Thyroid gland (tissue), 4 donors: ENCODE measurements around the gene PKP3. TPM values are rescaled to one million over a fixed set of nuclear protein-coding genes. Genes with fewer than 3 reads are reported as not detected.
A peak's percentile ranks its signal among the peaks of the same experiment; 100 is the strongest.

Experiments
- DNase-seq, 2 donors: peaks; one replicate each; pipeline ENCODE4 v3.0.0-alpha.2; 2019
- H3K27ac ChIP-seq, 3 donors: fragments of 200-600 bp; sonication (generic); 1 replicate in 2 of 3; 2 replicates in 1 of 3; pipeline ENCODE4 v1.5.1; 2016 to 2019; ENCODE audit warnings: mild to moderate bottlenecking in 1 of 3, moderate library complexity in 1 of 3
- H3K27me3 ChIP-seq: fragments of 200-600 bp; sonication (generic); one replicate; pipeline ENCODE4 v1.5.1; 2019
- H3K36me3 ChIP-seq, 2 donors: fragments of 200-600 bp; sonication (generic); one replicate each; pipeline ENCODE4 v1.5.1; 2016 to 2019
- H3K4me1 ChIP-seq, 2 donors: fragments of 200-600 bp; sonication (generic); one replicate each; pipeline ENCODE4 v1.5.1; 2017 to 2019
- H3K4me3 ChIP-seq, 3 donors: fragments of 200-600 bp; sonication (generic); replicated peaks in 1 of 3; 1 replicate in 2 of 3; 2 replicates in 1 of 3; pipeline ENCODE4 v1.5.1; 2016; ENCODE audit warnings: mild to moderate bottlenecking in 1 of 3
- H3K9me3 ChIP-seq: fragments of 200-600 bp; sonication (generic); one replicate; pipeline ENCODE4 v1.5.1; 2017
- CTCF ChIP-seq, 6 experiments: fragments of 200-600 bp in 3 of 6; fragments of 450-650 bp in 3 of 6; sonication (generic) in 3 of 6; IDR thresholded peaks; one replicate each; pipeline ENCODE4 v1.5.1; 2016 to 2019; ENCODE audit warnings: antibody characterized with exemption in 6 of 6, mild to moderate bottlenecking in 2 of 6, inconsistent platforms in 1 of 6, moderate library complexity in 1 of 6
- POLR2A ChIP-seq, 2 donors: fragments of 450-650 bp; IDR thresholded peaks; one replicate each; pipeline ENCODE4 v1.6.1; 2017; ENCODE audit warnings: antibody characterized with exemption in 2 of 2, mild to moderate bottlenecking in 2 of 2, moderate library complexity in 1 of 2
- WGBS, 2 donors: methylation state at CpG; one replicate each; pipeline ENCODE4 v1.1.5; 2017; 5-methylcytosine and 5-hydroxymethylcytosine counted together
- intact Hi-C: fragments of 100-400 bp; cut with DNase I; formaldehyde crosslinking; loops from one replicate; pipeline ENCODE4 v1.15.1; 2023
- total RNA-seq, 4 donors: library from RNA; depleted of rRNA; stranded (reverse); fragments of >200 nt; gene quantifications; one replicate each; pipeline ENCODE4 v1.2.3, GENCODE V29; 2016

The PKP3 gene
- total RNA-seq, 4 donors from 2014 or later, result 30.4 to 58.4 (median 46.9) TPM

DNA sequence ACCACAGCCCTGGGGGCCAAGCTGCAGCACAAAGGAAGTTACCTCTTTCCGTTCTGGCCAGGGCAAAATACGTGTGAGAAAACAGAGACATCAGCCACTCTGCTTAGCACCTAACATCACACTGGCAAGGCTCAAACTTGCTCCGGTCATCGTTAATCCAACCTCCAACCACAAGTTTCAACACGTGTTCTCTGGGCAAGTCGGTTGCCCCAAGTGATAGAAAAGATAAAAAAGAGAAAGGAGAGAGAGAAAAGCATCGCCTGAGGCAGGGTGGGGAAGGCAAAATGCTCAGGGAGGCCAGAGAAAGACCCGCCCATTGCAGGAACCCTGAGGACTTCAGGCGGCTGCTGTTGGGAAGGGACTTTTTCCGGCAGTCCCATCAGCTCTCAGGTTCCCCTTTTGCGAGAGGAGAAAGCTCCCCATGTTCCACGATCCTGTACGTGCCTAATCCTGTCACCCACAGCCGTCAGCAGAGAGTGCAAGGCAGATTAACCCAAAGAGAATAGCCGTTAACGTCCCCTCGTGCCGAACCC, 43.2 kb upstream of the PKP3 start:
- Histone ChIP-seq H3K36me3 (no peaks in the 10 kb centered on the region), H3K27me3 (no peaks in the 10 kb centered on the region), H3K27ac (no peak overlapping the region), H3K4me3 (no peak overlapping the region), H3K4me1 (peaks cover 23 to 33% of the 10 kb centered on the region in 2 donors), H3K9me3 (no peaks in the 10 kb centered on the region)
- TF ChIP-seq CTCF (IDR thresholded peaks at IDR 0.05) (no peak), POLR2A (IDR thresholded peaks at IDR 0.05) (no peak)
- no peak for DNase-seq
- 83 to 84% methylated on average over 18 of the region's 18 CpGs for WGBS, 2 donors
- intact Hi-C loops, result loop anchor here (5.0 kb wide), 1 partner anchor 33 kb away; no protein-coding TSS in a partner anchor

- intact Hi-C loops, result loop anchor here (5.0 kb wide), 1 partner anchor 34 kb away; no protein-coding TSS in a partner anchor
- H3K27ac ChIP-seq, result no peak overlapping the region
Measured at GRCh38 chr11:351411-351810, 42.6 kb upstream of the PKP3 start.

DNA sequence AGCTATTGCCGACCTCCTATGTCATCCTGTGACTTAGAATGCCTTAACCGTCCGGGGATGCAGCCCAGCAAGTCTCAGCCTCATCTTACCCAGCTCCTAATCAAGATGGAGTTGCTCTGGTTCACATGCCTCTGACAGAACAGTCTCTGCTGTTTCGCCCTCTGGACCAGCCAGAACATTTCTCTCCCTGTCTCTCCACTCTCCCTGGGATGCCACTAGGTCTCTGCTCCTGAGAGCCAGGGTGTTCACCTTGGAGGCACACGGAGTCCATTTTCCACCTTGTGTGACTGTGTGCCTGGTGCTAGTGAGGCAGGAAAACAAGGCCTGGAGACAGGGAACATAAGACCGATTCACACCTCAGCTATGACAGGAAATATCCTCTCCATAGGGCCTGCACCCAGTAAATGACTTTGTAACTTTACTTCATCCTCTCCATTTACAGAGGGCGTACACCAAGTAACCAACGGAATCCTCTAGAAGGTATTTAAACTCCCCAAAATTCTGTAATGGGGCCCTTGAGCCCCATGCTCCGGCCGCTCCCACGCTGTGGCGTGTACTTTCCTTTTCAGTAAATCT, 41.5 kb upstream of the PKP3 start:
- no peak overlapping the region for H3K4me3 ChIP-seq
- no peaks in the 10 kb centered on the region for H3K36me3 ChIP-seq
- no peaks in the 10 kb centered on the region for H3K9me3 ChIP-seq
- H3K4me1 ChIP-seq, result peaks cover 24 to 34% of the 10 kb centered on the region in 2 donors
- H3K27me3 ChIP-seq, result no peaks in the 10 kb centered on the region
- intact Hi-C loops, result loop anchor here (5.0 kb wide), 1 partner anchor 35 kb away; no protein-coding TSS in a partner anchor
- WGBS, 2 donors, result 96 to 97% methylated on average over 12 of the region's 12 CpGs
- H3K27ac ChIP-seq, result peak overlapping the region; percentile 58 to 98 (median 92)
- TF ChIP-seq POLR2A (IDR thresholded peaks at IDR 0.05) (no peak), CTCF (IDR thresholded peaks at IDR 0.05) (no peak)
- DNase-seq, result no peak

More at GRCh38 chr11:351411-351810, 42.6 kb upstream of the PKP3 start:
- Histone ChIP-seq H3K36me3 (no peaks in the 10 kb centered on the region), H3K4me1 (peaks cover 24 to 34% of the 10 kb centered on the region in 2 donors), H3K4me3 (no peak overlapping the region), H3K27me3 (no peaks in the 10 kb centered on the region), H3K9me3 (no peaks in the 10 kb centered on the region)
- DNase-seq, result no peak
- WGBS, 2 donors, result 98 to 99% methylated on average over 14 of the region's 14 CpGs
- no peak for TF ChIP-seq CTCF (IDR thresholded peaks at IDR 0.05)
- TF ChIP-seq POLR2A (IDR thresholded peaks at IDR 0.05), result no peak

GRCh38 chr11:353179-353873, 40.7 kb upstream of the PKP3 start:
- intact Hi-C loops, result loop anchor here (5.0 kb wide), 1 partner anchor 36 kb away; no protein-coding TSS in a partner anchor
- Histone ChIP-seq H3K9me3 (no peaks in the 10 kb centered on the region), H3K4me3 (no peak overlapping the region), H3K27me3 (no peaks in the 10 kb centered on the region), H3K4me1 (peaks cover 24 to 32% of the 10 kb centered on the region in 2 donors), H3K27ac (peak overlapping the region; percentile 58 to 98 (median 92)), H3K36me3 (no peaks in the 10 kb centered on the region)
- 35 to 38% methylated on average over 16 of the region's 16 CpGs for WGBS, 2 donors
- TF ChIP-seq CTCF (IDR thresholded peaks at IDR 0.05), result no peak
- TF ChIP-seq POLR2A (IDR thresholded peaks at IDR 0.05), result peak in 1 of 2 donors; percentile 38
- peak; percentile 82 to 86 for DNase-seq
